Peyer's patch (tissue), 4 donors: ENCODE data around the gene GALNT2. TPM values are rescaled to one million over a fixed set of nuclear protein-coding genes. Genes with fewer than 3 reads are reported as not detected.

Experiments
- DNase-seq, 3 donors: peaks; one replicate each; pipeline ENCODE4 v3.0.0-alpha.2; 2017 to 2019
- H3K27ac ChIP-seq, 4 donors: fragments of 200-600 bp; sonication (generic); one replicate each; pipeline ENCODE4 v1.5.1; 2016 to 2019
- H3K27me3 ChIP-seq, 2 donors: fragments of 200-600 bp; sonication (generic); one replicate each; pipeline ENCODE4 v1.5.1; 2019
- H3K36me3 ChIP-seq, 3 donors: fragments of 200-600 bp; sonication (generic); one replicate each; pipeline ENCODE4 v1.5.1; 2016 to 2019
- H3K4me1 ChIP-seq, 4 donors: fragments of 200-600 bp; sonication (generic); one replicate each; pipeline ENCODE4 v1.5.1; 2016 to 2019
- H3K4me3 ChIP-seq, 4 donors: fragments of 200-600 bp; sonication (generic); 1 replicate in 3 of 4; 2 replicates in 1 of 4; pipeline ENCODE4 v1.5.1; 2016 to 2019; ENCODE audit warnings: mild to moderate bottlenecking in 1 of 4
- H3K9me3 ChIP-seq, 4 donors: fragments of 200-600 bp; sonication (generic); one replicate each; pipeline ENCODE4 v1.5.1; 2016 to 2019; ENCODE audit warnings: mild to moderate bottlenecking in 1 of 4
- CTCF ChIP-seq, 6 experiments: fragments of 450-650 bp in 4 of 6; fragments of 200-600 bp in 2 of 6; sonication (generic) in 1 of 6; IDR thresholded peaks; one replicate each; pipeline ENCODE4 v1.5.1; 2017 to 2019; ENCODE audit warnings: antibody characterized with exemption in 6 of 6, mild to moderate bottlenecking in 3 of 6, moderate library complexity in 1 of 6
- POLR2A ChIP-seq, 2 donors: fragments of 450-650 bp; IDR thresholded peaks; one replicate each; pipeline ENCODE4 v1.5.1; 2017; ENCODE audit warnings: antibody characterized with exemption in 2 of 2, mild to moderate bottlenecking in 2 of 2, moderate library complexity in 2 of 2
- total RNA-seq, 4 donors: library from RNA; depleted of rRNA; stranded (reverse); fragments of >200 nt; gene quantifications; one replicate each; pipeline ENCODE4 v1.1.0, GENCODE V29; 2016

Gene GALNT2
- total RNA-seq, 4 donors from 2014 or later: 36.3 to 52.5 (median 43.6) TPM

GRCh38 chr1:230104395-230105244 lies 37.6 kb downstream of the GALNT2 start:
- DNase-seq: peak; percentile 77 to 97 (median 91)
- Histone ChIP-seq H3K4me3 (peak overlapping the region in 1 of 4 donors; percentile 13), H3K36me3 (no peaks in the 10 kb centered on the region), H3K27me3 (no peaks in the 10 kb centered on the region), H3K27ac (peak overlapping the region; percentile 30 to 82 (median 58)), H3K4me1 (peaks cover 14 to 34% (median 23%) of the 10 kb centered on the region in 4 donors), H3K9me3 (no peaks in the 10 kb centered on the region)
- TF ChIP-seq CTCF (IDR thresholded peaks at IDR 0.05) (no peak), POLR2A (IDR thresholded peaks at IDR 0.05) (no peak)

- DNase-seq: no peak
- Histone ChIP-seq H3K27ac (peak overlapping the region; percentile 30 to 82 (median 58)), H3K27me3 (no peaks in the 10 kb centered on the region), H3K36me3 (no peaks in the 10 kb centered on the region), H3K9me3 (no peaks in the 10 kb centered on the region), H3K4me3 (no peak overlapping the region), H3K4me1 (peaks cover 14 to 41% (median 23%) of the 10 kb centered on the region in 4 donors)
- TF ChIP-seq POLR2A (IDR thresholded peaks at IDR 0.05): no peak
- no peak for TF ChIP-seq CTCF (IDR thresholded peaks at IDR 0.05)
Observed at GRCh38 chr1:230105245-230105753, 38.3 kb downstream of the GALNT2 start.

DNA sequence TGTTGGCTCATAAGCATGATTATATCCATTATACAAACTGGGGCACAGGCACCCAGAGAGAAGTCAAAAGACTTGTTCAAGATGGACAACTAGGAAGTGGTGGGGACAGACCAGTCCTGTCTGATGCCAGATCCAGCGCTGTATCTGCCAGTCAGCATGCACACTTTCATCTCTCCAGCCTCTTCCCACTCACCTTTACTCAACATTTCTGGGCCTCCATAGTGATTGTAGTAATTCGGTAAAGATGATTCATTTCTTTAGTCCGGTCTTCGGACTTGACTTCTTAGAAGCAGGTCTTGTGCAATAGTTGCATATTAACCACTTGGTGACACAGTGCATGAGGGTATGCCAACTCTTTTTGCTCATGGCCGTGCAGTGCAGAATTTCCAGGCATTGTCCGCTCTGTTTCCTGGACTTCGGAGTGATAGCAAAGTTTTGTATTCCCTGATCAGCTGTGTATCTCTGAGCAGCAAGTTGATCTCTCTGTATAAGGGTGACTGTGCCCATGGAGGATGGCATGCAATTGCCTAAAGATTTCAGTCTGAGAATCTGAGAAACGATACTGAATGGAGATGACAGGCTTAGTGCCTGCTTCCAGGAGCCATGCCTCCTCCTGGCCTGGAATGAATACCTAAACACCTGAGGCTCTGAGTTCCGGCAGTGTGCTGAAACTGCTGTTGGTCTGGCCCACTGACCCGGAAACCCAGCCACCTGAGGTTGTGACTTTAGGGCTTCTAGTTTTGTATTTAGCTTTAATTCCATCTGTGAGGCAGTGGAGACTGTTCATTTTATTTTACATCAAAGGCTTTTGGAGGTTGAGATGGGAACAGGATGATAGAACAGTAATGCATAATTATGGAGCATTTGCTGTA lies 39.0 kb downstream of the GALNT2 start:
- Histone ChIP-seq H3K4me3 (peak overlapping the region in 1 of 4 donors; percentile 17), H3K4me1 (peaks cover 14 to 48% (median 23%) of the 10 kb centered on the region in 4 donors), H3K9me3 (no peaks in the 10 kb centered on the region), H3K27me3 (no peaks in the 10 kb centered on the region), H3K27ac (peak overlapping the region in 3 of 4 donors; percentile 38 to 82 (median 70)), H3K36me3 (no peaks in the 10 kb centered on the region)
- no peak for TF ChIP-seq CTCF (IDR thresholded peaks at IDR 0.05)
- no peak for TF ChIP-seq POLR2A (IDR thresholded peaks at IDR 0.05)
- peak in 1 of 3 donors; percentile 70 for DNase-seq

GRCh38 chr1:230107941-230108340 lies 40.9 kb downstream of the GALNT2 start:
- Histone ChIP-seq H3K4me3 (no peak overlapping the region), H3K4me1 (peaks cover 14 to 67% (median 23%) of the 10 kb centered on the region in 4 donors), H3K27ac (no peak overlapping the region), H3K27me3 (no peaks in the 10 kb centered on the region), H3K9me3 (no peaks in the 10 kb centered on the region), H3K36me3 (no peaks in the 10 kb centered on the region)
- no peak for DNase-seq
- TF ChIP-seq CTCF (IDR thresholded peaks at IDR 0.05): no peak
- no peak for TF ChIP-seq POLR2A (IDR thresholded peaks at IDR 0.05)

- Histone ChIP-seq H3K36me3 (no peaks in the 10 kb centered on the region), H3K4me3 (no peak overlapping the region), H3K9me3 (no peaks in the 10 kb centered on the region), H3K27me3 (no peaks in the 10 kb centered on the region), H3K27ac (peak overlapping the region in 1 of 4 donors; percentile 37), H3K4me1 (peaks cover 14 to 73% (median 20%) of the 10 kb centered on the region in 4 donors)
- DNase-seq: no peak
- TF ChIP-seq POLR2A (IDR thresholded peaks at IDR 0.05) (no peak), CTCF (IDR thresholded peaks at IDR 0.05) (no peak)
Observed at GRCh38 chr1:230108580-230108979, 41.5 kb downstream of the GALNT2 start.
